Measurements from ENCODE around the gene TKTL1.

GRCh38 chrX:154349359-154349935, 53.9 kb downstream of the TKTL1 start:
- TF ChIP-seq CTCF (conservative IDR thresholded peaks at IDR 0.05 in 1 of 2, IDR thresholded peaks at IDR 0.05 in 1 of 2; ENCODE audit: low read depth in 1 of 2, low read length in 2 of 2) (no peak), EZH2 (IDR thresholded peaks at IDR 0.05; ENCODE audit: low read length, missing control alignments) (no peak)

Data from fibroblast of lung (primary cell).